Measurements from ENCODE around the gene RFXAP.

The RFXAP gene

DNA sequence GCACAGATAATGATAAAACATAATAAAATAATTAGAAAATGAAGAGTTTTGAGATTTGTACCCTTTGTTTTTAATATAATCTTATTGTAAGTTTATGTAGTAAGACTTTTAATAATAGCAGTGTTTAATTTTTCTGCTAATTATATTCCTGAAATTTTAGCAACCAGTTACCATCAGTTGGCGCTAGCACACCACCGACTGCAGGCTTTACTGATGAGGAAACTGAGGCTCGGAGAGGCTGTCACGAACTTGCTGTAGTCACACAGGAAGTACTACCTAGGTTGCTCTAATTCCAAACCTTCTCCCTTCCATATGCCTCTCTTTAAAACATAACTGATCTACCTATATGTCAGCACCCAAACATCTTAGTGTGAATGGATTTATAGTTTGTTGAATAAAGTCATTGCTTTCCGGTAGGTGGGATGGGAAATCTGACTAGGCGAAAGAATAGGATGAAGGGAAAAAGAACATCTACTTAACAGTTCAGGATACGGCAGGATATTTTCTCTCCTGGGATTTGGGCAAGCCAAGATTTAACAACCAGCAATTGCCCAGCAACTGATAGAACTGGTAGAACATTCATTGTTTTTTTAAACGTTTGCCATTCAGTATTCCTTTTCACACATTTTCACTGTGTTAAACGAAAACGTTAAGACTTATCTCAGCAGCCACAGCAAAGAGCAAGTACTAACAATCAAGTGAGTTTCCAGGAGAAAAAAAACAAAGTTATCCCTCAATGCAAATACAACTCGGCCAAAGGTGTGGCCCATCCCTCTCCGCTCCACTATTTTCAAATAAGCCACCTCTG lies 822 bp upstream of the RFXAP start:
- no peak for DNase-seq

DNA sequence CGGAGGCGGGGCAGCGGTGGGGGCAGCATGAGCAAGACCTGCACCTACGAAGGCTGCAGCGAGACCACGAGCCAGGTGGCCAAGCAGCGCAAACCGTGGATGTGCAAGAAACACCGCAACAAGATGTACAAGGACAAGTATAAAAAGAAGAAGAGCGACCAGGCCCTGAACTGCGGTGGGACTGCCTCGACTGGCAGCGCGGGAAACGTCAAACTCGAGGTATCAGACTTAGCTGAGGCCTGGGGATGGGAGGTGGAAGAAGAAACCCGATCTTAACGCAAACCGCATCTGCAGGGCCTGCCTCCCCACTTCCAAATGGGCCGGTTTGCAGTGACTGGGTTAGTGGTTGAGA lies 693 bp downstream of the RFXAP start:
- peak; percentile 7 for DNase-seq

DNA sequence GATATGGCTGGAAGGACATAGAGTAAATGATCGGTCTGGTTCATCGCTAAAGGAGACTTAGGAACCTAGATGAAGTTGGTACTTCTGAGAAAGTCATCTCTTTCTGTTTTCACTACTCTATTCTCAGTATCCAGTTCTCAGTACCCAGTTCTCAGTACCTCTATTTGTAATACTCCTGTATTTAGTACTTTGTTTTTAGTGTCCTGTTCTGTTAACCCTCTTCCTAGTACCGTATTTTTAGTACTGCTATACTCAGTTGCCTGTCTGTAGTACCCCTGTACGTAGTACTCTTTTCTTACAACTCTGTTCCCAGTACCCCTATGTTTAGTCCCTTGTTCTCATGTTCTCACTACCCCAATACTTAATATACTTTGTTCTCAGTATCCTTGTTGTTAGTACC lies 1.2 kb downstream of the RFXAP start:
- DNase-seq = no peak

DNA sequence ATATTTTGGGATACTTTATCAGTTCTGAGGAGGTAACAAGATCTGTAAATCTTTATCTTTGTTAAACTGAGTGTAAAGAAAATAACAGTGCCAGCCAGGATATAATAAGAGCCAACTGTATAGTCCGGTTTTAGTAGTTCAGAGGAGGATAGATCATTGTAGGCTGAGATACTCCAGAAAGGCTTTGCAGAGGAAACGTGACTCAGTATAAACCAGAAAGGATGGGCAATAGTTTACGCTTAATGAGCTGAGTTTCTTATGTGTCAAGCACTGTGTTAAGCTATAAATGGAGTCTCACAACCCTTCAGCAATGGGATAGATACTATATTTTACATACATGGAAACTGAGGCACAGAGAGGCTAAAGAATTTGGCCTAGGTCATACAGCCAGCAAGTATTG lies 3.8 kb downstream of the RFXAP start:
- DNase-seq = no peak

DNA sequence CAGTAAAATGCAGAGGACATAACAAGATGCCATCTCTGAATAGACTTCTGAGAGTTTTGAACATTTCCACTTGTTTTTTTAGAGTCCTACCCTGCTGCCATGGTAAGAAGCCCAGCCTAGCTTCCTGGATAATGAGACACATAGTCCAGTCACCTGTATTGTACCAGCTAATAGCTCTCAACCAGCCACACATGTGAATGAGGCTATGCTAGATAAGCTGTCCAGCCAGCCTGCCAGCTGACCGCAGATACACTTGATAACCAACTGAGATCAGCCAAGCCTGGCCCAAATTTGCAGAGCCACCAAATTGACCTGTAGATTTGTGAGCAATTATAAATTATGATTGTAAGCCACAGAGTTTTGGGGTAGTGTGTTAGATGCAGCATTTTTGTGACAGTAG lies 10.7 kb downstream of the RFXAP start:
- no peak for DNase-seq

DNA sequence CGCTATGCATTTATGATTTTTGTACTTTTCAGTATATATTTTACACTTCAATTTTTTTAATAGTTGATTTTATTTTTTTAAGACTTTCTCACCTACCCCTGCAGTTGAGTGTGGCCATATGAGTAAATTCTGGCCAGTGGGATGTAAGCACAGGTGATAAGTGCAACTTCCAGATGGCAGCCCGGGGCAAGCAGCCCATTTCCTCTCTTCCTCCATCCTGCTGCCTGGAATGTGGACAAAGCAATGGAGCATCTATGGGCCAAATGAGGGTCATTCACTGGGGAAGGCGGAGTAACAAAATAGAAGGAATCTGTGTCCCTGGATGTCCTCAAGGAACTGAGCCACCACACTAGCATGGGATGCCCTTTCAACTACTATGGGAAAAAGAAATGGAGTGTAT lies 12.3 kb downstream of the RFXAP start:
- no peak for DNase-seq

DNA sequence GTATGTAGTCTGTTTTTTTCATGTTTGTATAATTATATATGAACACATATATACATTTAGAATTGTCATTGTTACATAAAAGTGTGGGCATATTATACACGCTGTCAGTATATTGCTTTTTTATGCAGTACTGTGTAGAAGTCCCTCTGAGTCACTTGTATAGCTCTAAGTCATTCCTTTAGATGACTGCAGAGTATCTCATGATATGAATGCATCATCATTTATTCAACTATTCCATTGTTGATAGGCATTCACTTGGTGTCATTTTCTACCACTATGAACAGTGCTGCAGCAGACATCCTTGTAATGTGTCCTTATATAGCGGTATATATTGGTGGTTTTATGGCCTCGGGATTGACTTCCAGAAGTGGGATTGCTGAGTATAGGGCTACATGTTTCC lies 15.3 kb downstream of the RFXAP start:
- no peak for DNase-seq

DNA sequence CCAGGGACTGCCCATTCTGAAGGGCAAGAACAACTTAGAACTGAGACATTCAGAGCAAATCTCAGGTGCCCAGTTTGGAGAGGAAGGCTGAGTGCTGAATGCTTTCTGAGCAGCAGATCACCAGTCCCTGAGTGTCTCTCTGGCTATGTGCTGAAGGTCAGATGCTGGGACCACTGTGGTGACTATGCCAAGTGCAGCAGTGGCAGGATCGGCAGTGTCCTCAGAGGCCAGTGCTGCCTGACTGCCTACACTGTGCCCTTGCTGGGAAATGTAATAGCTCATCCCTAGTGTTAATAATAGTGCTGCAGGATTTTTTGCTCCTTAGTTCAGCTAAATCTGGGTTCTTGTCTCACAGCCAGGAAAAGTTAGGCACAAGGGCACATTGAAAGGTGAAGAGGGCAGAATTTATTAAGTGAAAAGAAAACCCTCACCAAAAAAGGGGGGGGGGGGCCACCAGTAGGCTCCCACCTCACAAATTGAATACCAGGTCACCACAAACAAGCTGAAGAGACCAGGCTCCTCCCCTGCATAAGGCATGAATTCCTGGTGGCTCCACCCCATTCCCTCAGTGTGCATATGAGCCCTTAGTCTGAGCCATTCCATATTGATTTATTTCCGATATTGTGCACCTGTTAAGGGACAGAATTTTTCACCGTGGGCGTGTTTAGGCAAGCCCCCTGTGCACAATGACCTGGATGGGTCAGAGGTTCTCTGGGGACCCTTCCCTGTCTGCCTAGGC lies 18.5 kb downstream of the RFXAP start:
- DNase-seq = no peak

DNA sequence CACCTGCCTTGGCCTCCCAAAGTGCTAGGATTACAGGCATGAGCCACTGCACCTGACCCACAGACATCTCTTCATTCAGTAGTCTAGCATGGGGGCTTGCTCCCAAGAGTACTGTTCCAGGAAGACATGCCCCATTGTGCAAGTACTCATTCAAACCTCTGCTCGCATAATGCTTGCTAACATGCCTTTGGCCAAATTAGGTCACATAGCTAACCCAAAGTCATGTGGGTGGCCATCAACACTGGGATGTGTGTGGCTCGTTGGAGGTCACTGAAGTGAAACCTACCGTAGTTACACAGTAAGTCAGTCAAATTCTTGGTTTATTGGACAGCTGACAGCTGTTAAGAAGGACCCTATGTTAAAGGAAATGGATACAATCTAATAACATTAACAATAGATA lies 20.3 kb downstream of the RFXAP start:
- no peak for DNase-seq

DNA sequence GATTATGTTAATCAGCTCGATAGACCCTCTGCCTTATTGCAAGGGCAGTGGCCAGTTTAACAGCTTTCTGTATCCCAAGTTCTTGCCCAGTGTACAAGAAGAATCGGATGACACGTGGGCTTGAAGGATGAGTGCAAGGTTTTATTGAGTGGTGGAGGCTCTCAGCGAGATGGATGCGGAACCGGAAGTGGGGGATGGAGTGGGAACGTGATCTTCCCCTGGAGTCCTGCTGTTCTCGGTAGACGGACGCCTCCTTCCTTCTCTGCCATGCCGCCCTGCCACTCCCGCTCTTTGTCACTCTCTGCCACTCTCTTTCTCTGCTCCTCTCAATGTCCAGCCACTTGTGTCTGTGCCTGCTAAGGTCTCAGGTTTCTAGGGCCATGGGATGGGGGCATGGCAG lies 21.0 kb downstream of the RFXAP start:
- no peak for DNase-seq

DNA sequence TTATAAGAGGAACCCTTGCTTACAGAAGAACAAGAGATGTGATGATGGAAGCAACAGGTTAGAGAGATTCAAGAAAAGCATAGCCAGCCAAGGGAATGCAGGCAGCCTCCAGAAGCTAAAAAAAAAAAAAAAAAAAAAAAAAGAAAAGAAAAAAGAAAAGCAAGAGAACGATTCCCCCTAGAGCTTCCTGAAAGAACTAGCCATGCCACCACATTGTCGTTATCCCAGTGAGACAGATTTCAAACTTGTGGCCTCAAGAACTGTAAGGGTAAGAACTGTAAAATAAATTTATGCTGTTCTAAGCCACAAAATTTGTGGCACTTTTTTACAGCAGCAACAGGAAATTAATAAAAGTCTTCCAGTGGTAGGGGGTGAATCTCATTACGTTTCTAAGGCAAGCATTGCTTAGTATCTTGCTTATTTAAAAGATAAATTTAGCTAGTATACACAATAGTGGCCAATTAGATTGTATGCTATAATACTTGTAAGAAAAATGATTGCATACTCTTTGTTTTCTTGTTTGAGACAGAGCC lies 21.8 kb downstream of the RFXAP start:
- DNase-seq = no peak

DNA sequence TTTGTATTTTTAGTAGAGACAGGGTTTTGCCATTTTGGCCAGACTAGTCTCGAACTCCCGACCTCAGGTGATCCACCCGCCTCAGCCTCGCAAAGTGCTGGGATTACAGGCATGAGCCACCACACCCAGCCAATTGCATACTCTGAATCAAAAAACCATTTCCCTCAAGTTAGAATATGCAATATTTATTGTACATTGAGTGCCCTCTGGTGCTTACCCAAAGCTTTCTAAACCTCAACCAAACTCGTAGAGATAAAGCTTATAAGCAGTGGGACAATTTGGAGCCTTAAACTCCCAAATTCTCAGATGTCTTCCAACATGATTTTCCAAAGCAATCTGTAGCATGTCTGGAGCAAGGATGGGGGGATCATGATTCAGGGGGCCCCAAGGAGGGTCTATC lies 22.4 kb downstream of the RFXAP start:
- DNase-seq = no peak

DNA sequence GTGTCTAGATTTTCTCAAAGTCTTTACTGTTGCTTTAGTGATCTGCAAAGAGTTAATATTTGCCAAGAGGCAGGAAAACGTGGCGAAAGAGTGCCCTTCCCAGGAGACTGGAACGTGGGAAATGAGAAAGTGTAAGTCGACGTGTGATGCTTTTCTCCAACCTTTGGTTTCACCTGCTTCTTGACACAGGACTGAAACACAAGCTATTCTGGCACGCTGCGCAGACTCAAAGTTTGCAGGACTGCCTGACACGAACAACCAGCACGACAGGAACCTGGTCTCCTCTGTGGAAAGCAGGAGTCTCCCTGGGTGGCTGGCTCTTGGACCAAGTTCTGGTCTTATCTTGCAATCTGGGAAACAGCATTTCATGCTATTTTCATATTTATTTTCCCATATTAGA lies 28.6 kb downstream of the RFXAP start:
- DNase-seq = no peak

DNA sequence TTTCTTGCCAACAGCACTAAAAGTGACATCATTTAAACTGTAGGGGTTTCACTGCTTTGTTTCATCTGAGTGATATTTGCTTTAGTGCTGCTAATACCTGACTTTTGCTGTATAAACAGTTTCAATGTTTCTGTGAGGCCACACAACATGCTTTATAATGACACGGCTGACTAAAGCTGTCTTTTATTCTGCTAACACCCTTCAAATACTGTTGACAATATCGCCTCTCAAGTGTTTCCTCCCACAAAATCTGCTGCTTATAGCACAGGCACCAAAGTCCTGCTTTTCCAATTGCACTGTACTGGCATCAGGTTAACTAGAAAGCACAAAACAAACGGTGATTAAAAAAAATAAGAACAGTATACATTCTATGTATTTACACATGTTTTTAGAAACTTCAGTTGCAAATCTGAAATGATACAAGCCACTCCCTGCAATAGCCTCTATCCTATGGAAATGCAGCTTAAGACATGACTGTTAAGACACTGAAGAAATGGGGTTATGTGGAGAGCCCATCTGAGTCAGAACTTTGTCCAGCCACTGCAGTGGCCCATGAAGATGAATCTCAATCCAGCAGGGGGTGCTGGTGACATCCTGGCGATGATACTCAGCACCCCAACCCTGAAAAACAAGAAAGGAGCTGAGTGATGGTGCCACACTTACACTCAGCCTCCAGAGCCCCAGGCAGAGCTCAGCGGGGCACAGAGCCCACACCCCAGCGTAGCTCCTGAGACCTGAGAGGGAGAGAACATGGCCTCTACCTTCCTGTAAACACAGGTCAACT lies 29.4 kb downstream of the RFXAP start:
- no peak for DNase-seq

DNA sequence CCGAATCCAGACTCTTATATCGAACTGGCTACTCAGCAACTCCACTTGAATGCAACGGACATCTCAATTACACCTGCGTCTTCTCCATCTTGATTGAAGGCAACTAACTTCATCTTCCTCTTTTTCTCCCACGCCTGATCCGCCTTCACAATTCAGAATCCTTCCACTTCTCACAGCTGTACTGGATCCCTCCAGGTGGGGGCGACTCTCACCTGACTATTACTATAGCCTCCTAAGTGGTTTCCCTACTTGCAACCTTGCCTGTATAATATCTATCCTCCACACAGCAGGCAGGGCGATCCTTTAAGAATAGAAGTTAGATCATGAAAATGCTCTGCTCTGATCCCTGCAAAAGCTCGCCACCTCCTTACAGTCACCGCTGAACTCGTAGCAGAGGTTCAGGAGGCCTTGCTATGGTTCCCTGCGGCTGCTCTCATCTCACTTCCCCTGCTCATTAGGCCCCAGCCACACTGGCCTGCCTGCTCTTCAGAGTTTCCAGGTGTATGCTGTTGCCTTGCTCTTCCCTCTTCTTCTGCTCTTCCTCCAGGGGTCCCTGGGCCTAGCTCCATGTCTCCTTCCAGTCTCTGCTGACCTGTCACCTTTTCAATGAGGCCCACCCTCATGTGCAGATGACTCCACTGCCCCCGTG lies 31.9 kb downstream of the RFXAP start:
- no peak for DNase-seq

DNA sequence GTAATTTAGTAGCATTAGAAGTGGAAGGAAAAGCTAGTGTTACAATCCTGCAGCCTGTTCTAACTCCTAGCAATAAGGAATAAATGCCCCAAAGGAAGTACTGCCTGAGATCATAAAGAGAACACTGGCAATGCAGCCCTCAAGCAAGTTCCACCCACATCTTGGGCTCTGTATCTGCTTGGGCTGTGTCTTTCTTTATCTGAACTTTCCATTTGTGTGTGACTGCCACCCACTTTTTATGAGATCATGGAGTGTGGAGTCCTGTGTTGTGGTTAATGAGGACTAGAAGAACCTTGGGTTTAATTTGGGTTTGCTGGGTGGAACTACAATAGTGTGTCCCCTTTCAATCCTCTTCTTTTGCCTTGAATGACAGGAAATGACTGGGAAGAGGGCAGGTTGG lies 38.2 kb downstream of the RFXAP start:
- no peak for DNase-seq

DNA sequence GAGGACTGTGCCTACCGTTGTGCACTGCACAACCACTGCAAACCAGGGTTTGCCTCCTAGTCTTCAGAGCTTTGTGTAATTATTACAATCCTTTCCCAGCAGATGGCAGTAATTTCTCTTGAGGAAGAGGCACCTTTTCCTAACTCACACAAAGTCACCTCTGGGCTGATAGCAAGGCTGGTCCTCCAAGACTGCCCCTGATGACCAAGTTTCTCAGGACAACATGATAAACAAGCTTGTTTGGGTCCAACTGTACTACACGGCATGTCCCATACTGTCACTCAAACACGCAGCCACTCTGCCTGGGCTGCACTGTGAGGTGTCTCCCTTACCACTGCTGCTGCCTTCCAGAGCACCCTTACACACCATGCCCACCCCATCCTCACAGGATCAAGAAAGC lies 39.3 kb downstream of the RFXAP start:
- no peak for DNase-seq

DNA sequence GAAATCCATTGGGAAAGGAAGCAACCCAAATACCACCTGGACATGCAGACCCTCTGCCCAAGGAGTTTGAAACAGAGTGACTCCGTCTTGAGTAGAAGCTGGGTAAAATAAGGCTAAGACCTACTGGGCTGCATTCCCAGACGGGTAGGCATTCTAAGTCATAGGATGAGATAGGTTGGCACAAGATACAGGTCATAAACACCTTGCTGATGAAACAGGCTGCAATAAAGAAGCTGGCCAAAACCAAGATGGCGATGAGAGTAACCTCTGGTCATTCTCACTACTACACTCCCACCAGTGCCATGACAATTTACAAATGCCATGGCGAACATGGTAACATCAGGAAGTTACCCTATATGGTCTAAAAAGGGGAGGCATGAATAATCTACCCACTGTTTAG lies 40.2 kb downstream of the RFXAP start:
- no peak for DNase-seq

DNA sequence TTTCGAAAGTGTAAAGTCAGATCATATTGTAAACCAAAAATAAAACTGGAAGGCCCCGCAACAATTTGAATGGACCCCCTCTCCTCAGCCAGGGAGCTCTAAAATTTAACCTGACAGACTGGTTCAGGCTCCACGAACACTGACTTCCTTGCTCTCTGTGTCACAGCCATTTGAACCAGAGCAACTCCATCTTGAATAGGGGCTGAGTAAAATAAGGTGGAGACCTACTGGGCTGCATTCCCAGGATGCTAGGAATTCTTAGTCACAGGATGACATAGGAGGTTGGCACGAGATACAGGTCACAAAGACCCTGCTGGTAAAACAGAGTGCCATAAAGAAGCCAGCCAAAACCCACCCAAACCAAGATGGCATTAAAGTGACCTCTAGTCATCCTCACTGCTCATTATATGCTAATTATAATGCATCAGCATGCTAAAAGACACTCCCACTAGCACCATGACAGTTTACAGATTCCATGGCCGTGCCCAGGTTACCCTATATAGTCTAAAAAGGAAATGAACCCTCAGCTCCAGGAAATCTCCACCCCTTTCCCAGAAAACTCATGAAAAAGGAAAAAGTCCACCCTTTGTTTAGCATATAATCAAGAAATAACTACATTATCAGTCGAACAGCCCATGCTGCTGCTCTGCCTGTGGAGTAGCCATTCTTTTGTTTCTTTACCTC lies 43.1 kb downstream of the RFXAP start:
- no peak for DNase-seq

DNA sequence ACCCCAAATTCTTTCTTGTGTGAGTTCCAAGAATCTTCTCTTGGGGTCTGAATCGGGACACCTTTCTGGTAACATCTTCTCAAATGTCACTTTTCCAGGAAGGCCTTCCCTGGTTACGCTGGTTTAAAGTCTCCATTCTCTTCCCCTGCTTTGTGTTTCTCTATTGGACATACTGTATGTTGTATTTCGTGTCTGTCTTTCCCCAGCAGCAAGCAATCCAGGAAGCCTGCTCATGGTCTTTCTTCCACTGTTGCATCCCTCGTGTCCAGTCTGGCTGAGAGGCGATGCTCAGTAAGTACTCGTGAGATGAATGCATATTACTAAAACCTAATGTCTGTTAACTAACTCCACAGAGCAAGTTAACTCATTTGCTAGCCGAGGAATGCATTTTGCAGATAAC lies 43.7 kb downstream of the RFXAP start:
- no peak for DNase-seq

DNA sequence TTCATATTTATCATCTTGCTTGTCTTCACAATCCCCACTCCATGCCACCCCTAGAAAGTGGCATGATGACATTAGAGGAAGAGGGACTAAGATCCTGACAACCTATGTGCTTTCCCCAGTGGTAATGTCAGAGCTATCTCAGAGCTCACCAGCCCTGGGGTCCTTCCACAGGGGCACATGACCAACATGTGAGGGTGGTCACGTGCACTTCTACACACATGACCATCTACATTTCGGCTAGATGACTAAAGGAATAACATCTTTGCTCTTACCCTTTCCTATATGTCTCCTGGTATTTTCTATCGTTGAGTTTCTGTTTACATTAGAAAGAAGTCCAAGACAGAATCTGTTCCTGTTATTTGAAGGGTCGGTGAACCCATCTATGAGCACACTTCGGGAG lies 46.2 kb downstream of the RFXAP start:
- no peak for DNase-seq

DNA sequence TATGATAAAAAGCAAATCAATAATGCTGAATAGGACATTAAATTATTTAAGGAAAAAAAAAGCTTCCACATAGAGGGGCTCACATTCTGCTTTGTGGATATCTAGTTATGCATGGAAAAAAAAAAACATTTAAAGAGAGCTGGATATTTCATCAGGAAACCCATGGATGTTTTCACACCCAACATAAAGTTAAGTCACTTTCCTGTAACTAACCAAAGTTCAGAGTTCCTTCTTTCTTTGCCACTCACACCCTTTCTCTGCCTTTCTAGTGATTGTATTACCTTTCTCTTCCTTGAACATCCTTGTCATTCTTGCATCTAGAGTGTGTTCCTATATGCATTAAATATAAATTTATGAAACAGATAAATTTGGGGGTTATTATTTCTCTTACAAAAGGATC lies 47.2 kb downstream of the RFXAP start:
- DNase-seq = no peak
